Brain microvascular endothelial cell (primary cell): ENCODE results near the gene APOBEC3B.
"Not testable (repeated sequence)": the region's sequence is repeated elsewhere in the genome, so short reads cannot be mapped to it uniquely, and the experiment has no call there.

Experiments
- DNase-seq: peaks from one replicate; pipeline ENCODE4 v3.0.0-alpha.2; 2020
- H3K27ac ChIP-seq: fragments of 250-450 bp; sonication (Bioruptor Pico); 2 replicates; pipeline ENCODE4 v1.5.1; 2020; ENCODE audit warnings: mild to moderate bottlenecking, moderate library complexity
- H3K27me3 ChIP-seq: fragments of 250-450 bp; sonication (Bioruptor Pico); replicated peaks from 2 replicates; pipeline ENCODE4 v1.5.1; 2020; ENCODE audit warnings: mild to moderate bottlenecking
- H3K36me3 ChIP-seq: fragments of 250-450 bp; sonication (Bioruptor Pico); replicated peaks from 2 replicates; pipeline ENCODE4 v1.5.1; 2020; ENCODE audit warnings: mild to moderate bottlenecking
- H3K4me3 ChIP-seq: 2 replicates; pipeline ENCODE4 v1.5.1; 2011; ENCODE audit warnings: low read depth, mild to moderate bottlenecking, control low read depth, low read length, moderate library complexity
- CTCF ChIP-seq: IDR thresholded peaks from 2 replicates; pipeline ENCODE4 v1.5.1; 2011; ENCODE audit warnings: low read depth, mild to moderate bottlenecking, moderate library complexity, low read length, control low read depth, inconsistent platforms; ENCODE audit errors: missing control alignments
- in situ Hi-C: cut with HindIII; loops from 2 replicates; pipeline ENCODE4 v1.10.0; 2017; ENCODE audit warnings: low sequenced_read_pairs, low pct_ligation_motif_present

APOBEC3B gene

GRCh38 chr22:39017596-39018365 is 35.6 kb downstream of the APOBEC3B start:
- Histone ChIP-seq H3K4me3 (no peak overlapping the region), H3K27ac (no peak overlapping the region), H3K36me3 (no peaks in the 10 kb centered on the region), H3K27me3 (no peaks in the 10 kb centered on the region)
- no peak for DNase-seq
- no peak for TF ChIP-seq CTCF
- in situ Hi-C loops = no loop called here

GRCh38 chr22:39020021-39020651 is 38.0 kb downstream of the APOBEC3B start:
- H3K4me3 ChIP-seq, H3K36me3 ChIP-seq, DNase-seq, H3K27me3 ChIP-seq, H3K27ac ChIP-seq, in situ Hi-C loops: not testable (repeated sequence)

- peaks cover 3% of the 10 kb centered on the region for H3K36me3 ChIP-seq
- no peak for TF ChIP-seq CTCF
- peak overlapping the region; percentile 39 for H3K4me3 ChIP-seq
- peak overlapping the region; percentile 67 for H3K27ac ChIP-seq
- DNase-seq = no peak
- H3K27me3 ChIP-seq = no peaks in the 10 kb centered on the region
- in situ Hi-C loops = no loop called here
Observed at GRCh38 chr22:39021552-39022250, 39.6 kb downstream of the APOBEC3B start.

GRCh38 chr22:39024519-39025308 is 42.6 kb downstream of the APOBEC3B start:
- no peak for TF ChIP-seq CTCF
- no peak overlapping the region for H3K27ac ChIP-seq
- no peak overlapping the region for H3K4me3 ChIP-seq
- H3K27me3 ChIP-seq = no peaks in the 10 kb centered on the region
- DNase-seq = no peak
- peaks cover 3% of the 10 kb centered on the region for H3K36me3 ChIP-seq
- in situ Hi-C loops = no loop called here

GRCh38 chr22:39026509-39027150 is 44.5 kb downstream of the APOBEC3B start:
- no peak for DNase-seq
- H3K36me3 ChIP-seq = peaks cover 3% of the 10 kb centered on the region
- no peaks in the 10 kb centered on the region for H3K27me3 ChIP-seq
- in situ Hi-C loops = no loop called here
- no peak overlapping the region for H3K4me3 ChIP-seq
- H3K27ac ChIP-seq = no peak overlapping the region
- TF ChIP-seq CTCF = no peak
